ENCODE results near the gene ATP6V1A. TPM values are rescaled to one million over a fixed set of nuclear protein-coding genes. Genes with fewer than 3 reads are reported as not detected.

Gene ATP6V1A
- total RNA-seq, 1 experiment from 2014 or later, result 73.4 TPM

DNA sequence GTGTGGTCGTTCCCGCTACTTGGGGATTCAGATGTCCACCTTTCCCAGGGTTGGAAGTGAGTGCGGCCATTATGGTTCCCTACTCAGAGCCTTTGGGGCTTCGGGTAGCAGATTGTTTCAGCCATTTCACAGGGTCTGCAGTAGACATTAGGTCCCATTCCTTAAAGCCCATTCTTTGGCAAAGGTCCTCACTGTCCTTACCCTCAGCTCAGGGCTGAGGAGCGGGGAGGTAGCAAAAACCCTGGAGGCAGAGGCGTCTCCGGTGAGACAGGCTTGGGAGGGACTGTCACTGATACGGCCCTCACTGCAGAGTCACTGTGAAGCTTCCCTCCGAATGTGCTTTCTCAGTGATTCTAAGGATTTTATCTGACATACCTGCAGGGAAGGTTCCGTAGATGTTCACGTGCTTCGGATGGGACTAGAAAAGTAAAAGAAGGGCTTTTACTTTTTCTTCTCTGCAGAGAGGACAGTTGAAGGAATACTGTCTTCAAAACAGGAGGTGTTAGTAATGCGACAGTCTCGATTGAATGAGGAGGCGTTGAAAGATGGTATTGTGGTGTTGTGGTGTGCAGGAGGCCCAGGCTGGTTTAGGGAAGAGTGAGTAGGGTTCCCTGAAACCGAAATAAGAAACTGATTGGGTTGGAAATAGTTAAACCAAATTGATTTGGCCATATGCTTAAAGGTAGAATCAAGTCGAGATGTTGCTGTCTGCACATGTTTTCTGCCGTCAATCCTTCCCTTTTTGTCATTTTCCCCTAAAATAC is 630 bp downstream of the ATP6V1A start:
- no peak overlapping the region for H2BK120ac ChIP-seq (ENCODE audit: low read depth, low read length, poor library complexity, severe bottlenecking)
- H3K4ac ChIP-seq (ENCODE audit: low read depth, low read length), result no peak overlapping the region
- H3K36me3 Mint-ChIP-seq (ENCODE audit: insufficient read depth in 1 of 3, low read depth in 3 of 3), result peaks cover 0 to 10% (median 7%) of the 10 kb centered on the region in 3 experiments; a peak in 5 of 7 replicates
- no peak overlapping the region for H3K18ac ChIP-seq (ENCODE audit: insufficient read length, low read depth, low read length)
- no peak overlapping the region for H3T11ph ChIP-seq (ENCODE audit: low read length)
- H3K9ac ChIP-seq (ENCODE audit: extremely low read depth, insufficient read length, low read length), result peak overlapping the region; percentile 75
- H3K27ac Mint-ChIP-seq, result peak overlapping the region; percentile 4 to 100 (median 100); a peak in 6 of 7 replicates
- TF ChIP-seq, protein P1, sequence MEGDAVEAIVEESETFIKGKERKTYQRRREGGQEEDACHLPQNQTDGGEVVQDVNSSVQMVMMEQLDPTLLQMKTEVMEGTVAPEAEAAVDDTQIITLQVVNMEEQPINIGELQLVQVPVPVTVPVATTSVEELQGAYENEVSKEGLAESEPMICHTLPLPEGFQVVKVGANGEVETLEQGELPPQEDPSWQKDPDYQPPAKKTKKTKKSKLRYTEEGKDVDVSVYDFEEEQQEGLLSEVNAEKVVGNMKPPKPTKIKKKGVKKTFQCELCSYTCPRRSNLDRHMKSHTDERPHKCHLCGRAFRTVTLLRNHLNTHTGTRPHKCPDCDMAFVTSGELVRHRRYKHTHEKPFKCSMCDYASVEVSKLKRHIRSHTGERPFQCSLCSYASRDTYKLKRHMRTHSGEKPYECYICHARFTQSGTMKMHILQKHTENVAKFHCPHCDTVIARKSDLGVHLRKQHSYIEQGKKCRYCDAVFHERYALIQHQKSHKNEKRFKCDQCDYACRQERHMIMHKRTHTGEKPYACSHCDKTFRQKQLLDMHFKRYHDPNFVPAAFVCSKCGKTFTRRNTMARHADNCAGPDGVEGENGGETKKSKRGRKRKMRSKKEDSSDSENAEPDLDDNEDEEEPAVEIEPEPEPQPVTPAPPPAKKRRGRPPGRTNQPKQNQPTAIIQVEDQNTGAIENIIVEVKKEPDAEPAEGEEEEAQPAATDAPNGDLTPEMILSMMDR (conservative IDR thresholded peaks at IDR 0.05), result no peak
- H3K14ac ChIP-seq (ENCODE audit: insufficient read depth, low read length), result no peak overlapping the region
- no CpG with 5 or more reads among the region's 18 CpGs for WGBS (ENCODE audit: extremely low coverage, insufficient read length, low lambda C conversion rate)
- no peak overlapping the region for H3K56ac ChIP-seq (ENCODE audit: insufficient read length, low read depth, low read length)
- H3K23me2 ChIP-seq (ENCODE audit: insufficient read length, low read depth, low read length, poor library complexity, severe bottlenecking), result peaks cover 3% of the 10 kb centered on the region
- no peaks in the 10 kb centered on the region for H3K4me1 ChIP-seq (ENCODE audit: insufficient read depth, low read length)
- H3K9me3 ChIP-seq (ENCODE audit: control insufficient read depth, low read depth, low read length), result no peaks in the 10 kb centered on the region
- peak overlapping the region; percentile 94 to 96 for H3K4me3 Mint-ChIP-seq
- H3K27ac ChIP-seq (ENCODE audit: insufficient read length, low read depth, low read length), result no peak overlapping the region
- H3K23ac ChIP-seq (ENCODE audit: insufficient read length, low read depth, low read length), result no peak overlapping the region
- H3K27me3 ChIP-seq (ENCODE audit: insufficient read depth, low read length), result no peaks in the 10 kb centered on the region
- no peak overlapping the region for H4K91ac ChIP-seq (ENCODE audit: insufficient read length, low read depth, low read length)
- no peak overlapping the region for H2AFZ ChIP-seq (ENCODE audit: low read length)
- H4K5ac ChIP-seq (ENCODE audit: insufficient read length, low read depth, low read length), result no peak overlapping the region
- no peak overlapping the region for H2AK5ac ChIP-seq (ENCODE audit: insufficient read length, low read length)
- peaks cover 28% of the 10 kb centered on the region; the same call in 1 of the 2 replicates for H3K79me2 ChIP-seq (ENCODE audit: insufficient read depth, low read length)
- H4K20me1 ChIP-seq (ENCODE audit: control insufficient read depth, insufficient read depth, insufficient read length), result no peaks in the 10 kb centered on the region
- H3K79me1 ChIP-seq (ENCODE audit: insufficient read depth, low read depth, low read length, poor library complexity, severe bottlenecking), result no peaks in the 10 kb centered on the region
- H2BK20ac ChIP-seq (ENCODE audit: low read depth, low read length, poor library complexity, severe bottlenecking), result no peak overlapping the region
- H3K4me2 ChIP-seq (ENCODE audit: insufficient read depth, insufficient read length, low read length), result peak overlapping the region; percentile 70
- no peak overlapping the region for H4K8ac ChIP-seq (replicated peaks; ENCODE audit: insufficient read length, low read depth, low read length)
- no peak overlapping the region for H2BK5ac ChIP-seq (ENCODE audit: insufficient read length, low read length)
- no peak overlapping the region for H2BK12ac ChIP-seq (ENCODE audit: insufficient read length, low read depth, low read length)
- H3K27me3 Mint-ChIP-seq (ENCODE audit: low read depth), result no peaks in the 10 kb centered on the region
- DNase-seq, result peak; percentile 38
- H2BK15ac ChIP-seq (ENCODE audit: low read depth, low read length), result no peak overlapping the region
- peaks cover 32 to 41% of the 10 kb centered on the region in 2 experiments for H3K4me1 Mint-ChIP-seq
- H3K9me3 Mint-ChIP-seq, result peaks cover 0 to 2% of the 10 kb centered on the region in 2 experiments; a peak in 1 of 5 replicates
